GM10266 (cell line): Measurements from ENCODE around the gene RFX3.

Experiments used
- DNase-seq: peaks from one replicate; pipeline ENCODE4 v3.0.0; 2012; ENCODE audit errors: extremely low spot score
- CTCF ChIP-seq: IDR thresholded peaks from 2 replicates; pipeline ENCODE4 v1.5.1; 2012; ENCODE audit warnings: mild to moderate bottlenecking, low read depth; ENCODE audit not compliant: control insufficient read depth, insufficient read depth; ENCODE audit errors: missing control alignments

RFX3 gene

GRCh38 chr9:3263698-3264097 is 262.1 kb downstream of the RFX3 start:
- TF ChIP-seq CTCF, result no peak
- DNase-seq, result no peak

- DNase-seq, result no peak
- no peak for TF ChIP-seq CTCF
These were observed 262.8 kb downstream of the RFX3 start for GRCh38 chr9:3262826-3263529.

GRCh38 chr9:3261484-3261883 is 264.3 kb downstream of the RFX3 start:
- TF ChIP-seq CTCF, result no peak
- no peak for DNase-seq

- TF ChIP-seq CTCF, result no peak
- no peak for DNase-seq
These were observed 269.1 kb downstream of the RFX3 start for GRCh38 chr9:3256571-3257330.

GRCh38 chr9:3251309-3251708 is 274.5 kb downstream of the RFX3 start:
- no peak for TF ChIP-seq CTCF

GRCh38 chr9:3250741-3251140 is 275.1 kb downstream of the RFX3 start:
- DNase-seq, result no peak
- TF ChIP-seq CTCF, result no peak

More at GRCh38 chr9:3251309-3251708, 274.5 kb downstream of the RFX3 start:
- no peak for DNase-seq

- TF ChIP-seq CTCF, result no peak
- no peak for DNase-seq
These were observed 278.6 kb downstream of the RFX3 start for GRCh38 chr9:3247211-3247610.
